ENCODE data around the gene PHLDB3. TPM values are rescaled to one million over a fixed set of nuclear protein-coding genes. Genes with fewer than 3 reads are reported as not detected.

Gene PHLDB3
- polyA plus RNA-seq, 1 of the 3 experiments (the other 2 are of a cell fraction), result 15.6 TPM

DNA sequence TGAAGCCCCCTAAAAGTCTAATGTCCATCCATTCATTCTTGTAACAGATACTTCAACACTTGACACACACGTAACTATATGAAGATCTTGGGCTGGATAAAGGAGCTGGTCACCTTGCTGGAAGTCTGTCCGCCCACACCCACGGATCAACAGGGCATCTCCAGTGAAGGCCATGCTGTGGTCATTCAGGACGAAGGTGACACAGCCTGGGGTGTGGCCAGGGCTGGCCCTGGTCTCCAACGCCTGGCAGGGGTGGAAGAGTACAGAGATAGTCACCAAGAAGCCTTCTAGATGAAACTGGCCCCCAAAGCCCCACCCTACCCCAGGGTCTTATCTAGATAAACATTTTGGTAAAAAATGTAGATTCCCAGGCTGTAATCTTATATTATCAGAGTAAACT lies 6.8 kb upstream of the PHLDB3 start:
- H3K4me3 ChIP-seq (ENCODE audit: low read depth in 2 of 2, low read length in 1 of 2), result no peak overlapping the region
- WGBS (ENCODE audit: low lambda C conversion rate), result 100% methylated on average over 2 of the region's 5 CpGs
- TF ChIP-seq CHD2 (IDR thresholded peaks at IDR 0.05; ENCODE audit: low read length, partially characterized antibody), result no peak
- TF ChIP-seq MEF2A (IDR thresholded peaks at IDR 0.05; ENCODE audit: borderline replicate concordance, low read depth), result no peak
- TF ChIP-seq, protein P1, sequence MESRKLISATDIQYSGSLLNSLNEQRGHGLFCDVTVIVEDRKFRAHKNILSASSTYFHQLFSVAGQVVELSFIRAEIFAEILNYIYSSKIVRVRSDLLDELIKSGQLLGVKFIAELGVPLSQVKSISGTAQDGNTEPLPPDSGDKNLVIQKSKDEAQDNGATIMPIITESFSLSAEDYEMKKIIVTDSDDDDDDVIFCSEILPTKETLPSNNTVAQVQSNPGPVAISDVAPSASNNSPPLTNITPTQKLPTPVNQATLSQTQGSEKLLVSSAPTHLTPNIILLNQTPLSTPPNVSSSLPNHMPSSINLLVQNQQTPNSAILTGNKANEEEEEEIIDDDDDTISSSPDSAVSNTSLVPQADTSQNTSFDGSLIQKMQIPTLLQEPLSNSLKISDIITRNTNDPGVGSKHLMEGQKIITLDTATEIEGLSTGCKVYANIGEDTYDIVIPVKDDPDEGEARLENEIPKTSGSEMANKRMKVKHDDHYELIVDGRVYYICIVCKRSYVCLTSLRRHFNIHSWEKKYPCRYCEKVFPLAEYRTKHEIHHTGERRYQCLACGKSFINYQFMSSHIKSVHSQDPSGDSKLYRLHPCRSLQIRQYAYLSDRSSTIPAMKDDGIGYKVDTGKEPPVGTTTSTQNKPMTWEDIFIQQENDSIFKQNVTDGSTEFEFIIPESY (IDR thresholded peaks at IDR 0.05; ENCODE audit: borderline replicate concordance, low read depth), result no peak
- TF ChIP-seq, protein P2, sequence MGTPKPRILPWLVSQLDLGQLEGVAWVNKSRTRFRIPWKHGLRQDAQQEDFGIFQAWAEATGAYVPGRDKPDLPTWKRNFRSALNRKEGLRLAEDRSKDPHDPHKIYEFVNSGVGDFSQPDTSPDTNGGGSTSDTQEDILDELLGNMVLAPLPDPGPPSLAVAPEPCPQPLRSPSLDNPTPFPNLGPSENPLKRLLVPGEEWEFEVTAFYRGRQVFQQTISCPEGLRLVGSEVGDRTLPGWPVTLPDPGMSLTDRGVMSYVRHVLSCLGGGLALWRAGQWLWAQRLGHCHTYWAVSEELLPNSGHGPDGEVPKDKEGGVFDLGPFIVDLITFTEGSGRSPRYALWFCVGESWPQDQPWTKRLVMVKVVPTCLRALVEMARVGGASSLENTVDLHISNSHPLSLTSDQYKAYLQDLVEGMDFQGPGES (IDR thresholded peaks at IDR 0.05; ENCODE audit: low read depth, low read length), result no peak
- ChIA-PET POLR2A (interaction anchor here (1.0 kb wide), 1 partner anchor 20 kb away, joined by 5 read pairs; no protein-coding TSS in a partner anchor), CTCF (interaction anchor here (0.6 to 2.6 kb wide), 3 partner anchors 8 to 65 kb away, joined by 3 to 22 read pairs (median 4); no protein-coding TSS in a partner anchor)
- H3K36me3 ChIP-seq (replicated peaks in 1 of 2; ENCODE audit: control insufficient read depth in 1 of 2, insufficient read depth in 2 of 2, low read length in 1 of 2), result peaks cover 10 to 11% of the 10 kb centered on the region in 2 experiments
- no peaks in the 10 kb centered on the region for H3K4me1 ChIP-seq (ENCODE audit: control insufficient read depth in 1 of 2, insufficient read depth in 2 of 2, low read depth in 1 of 2, low read length in 1 of 2)
- H4K20me1 ChIP-seq (ENCODE audit: insufficient read depth), result no peaks in the 10 kb centered on the region
- H3F3A ChIP-seq (replicated peaks; ENCODE audit: insufficient read depth), result peaks cover 4% of the 10 kb centered on the region
- H3K9me2 ChIP-seq, result no peaks in the 10 kb centered on the region
- H3K27ac ChIP-seq (ENCODE audit: low read depth in 2 of 2, low read length in 1 of 2), result no peak overlapping the region
- H2AFZ ChIP-seq (ENCODE audit: low read depth), result no peak overlapping the region
- H3K27me3 ChIP-seq (ENCODE audit: insufficient read depth), result no peaks in the 10 kb centered on the region
- H3K79me2 ChIP-seq (ENCODE audit: insufficient read depth), result no peaks in the 10 kb centered on the region
- no peaks in the 10 kb centered on the region for H3K9me3 ChIP-seq
- H3K4me2 ChIP-seq, result no peak overlapping the region
- H3K9ac ChIP-seq, result no peak overlapping the region
- DNase-seq, result no peak

DNA sequence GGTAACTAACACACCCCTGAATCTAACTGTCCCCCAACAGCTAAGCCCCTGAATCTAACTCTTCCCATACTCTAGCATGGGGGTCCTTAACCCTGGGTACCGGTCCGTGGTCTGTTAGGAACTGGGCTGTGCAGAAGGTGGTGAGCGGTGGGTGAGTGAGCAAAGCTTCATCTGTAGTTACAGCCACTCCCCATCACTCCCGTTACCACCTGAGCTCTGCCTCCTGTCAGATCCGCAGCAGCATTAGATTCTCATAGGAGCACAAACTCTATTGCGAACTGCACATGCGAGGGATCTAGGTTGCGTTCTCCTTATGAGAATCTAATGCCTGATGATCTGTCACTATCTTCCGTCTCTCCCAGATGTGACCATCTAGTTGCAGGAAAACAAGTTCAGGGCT lies 6.2 kb upstream of the PHLDB3 start:
- POLR2A ChIA-PET, result interaction anchor here (0.5 to 0.7 kb wide), 2 partner anchors 67 to 71 kb away, joined by 3 read pairs; no protein-coding TSS in a partner anchor
- peaks cover 10 to 11% of the 10 kb centered on the region in 2 experiments for H3K36me3 ChIP-seq (replicated peaks in 1 of 2; ENCODE audit: control insufficient read depth in 1 of 2, insufficient read depth in 2 of 2, low read length in 1 of 2)
- no peak overlapping the region for H3K27ac ChIP-seq (ENCODE audit: low read depth in 2 of 2, low read length in 1 of 2)
- DNase-seq, result no peak
- no peak overlapping the region for H3K4me2 ChIP-seq
- TF ChIP-seq POLR2AphosphoS5 (IDR thresholded peaks at IDR 0.05; ENCODE audit: low read depth, low read length) (no peak), EP300 (IDR thresholded peaks at IDR 0.05; ENCODE audit: borderline replicate concordance in 1 of 2, low read depth in 1 of 2, low read length in 1 of 2) (no peak), TAF1 (IDR thresholded peaks at IDR 0.05; ENCODE audit: borderline replicate concordance, low read depth, low read length) (no peak), FOXJ3 (CRISPR knock-in tag; IDR thresholded peaks at IDR 0.05) (no peak), SMC3 (IDR thresholded peaks at IDR 0.05; ENCODE audit: low read depth, low read length) (no peak), MEF2A (IDR thresholded peaks at IDR 0.05; ENCODE audit: borderline replicate concordance, low read depth) (no peak), FOSL2 (IDR thresholded peaks at IDR 0.05; ENCODE audit: borderline replicate concordance, low read depth) (no peak), YY1 (IDR thresholded peaks at IDR 0.05; ENCODE audit: low read depth) (no peak), EZH2phosphoT487 (IDR thresholded peaks at IDR 0.05; ENCODE audit: borderline replicate concordance, low read depth) (no peak), RXRA (IDR thresholded peaks at IDR 0.05; ENCODE audit: borderline replicate concordance, low read depth) (no peak), JUND (IDR thresholded peaks at IDR 0.05) (no peak)
- TF ChIP-seq, protein P1 (IDR thresholded peaks at IDR 0.05; ENCODE audit: borderline replicate concordance, low read depth), result no peak
- TF ChIP-seq, protein P3, sequence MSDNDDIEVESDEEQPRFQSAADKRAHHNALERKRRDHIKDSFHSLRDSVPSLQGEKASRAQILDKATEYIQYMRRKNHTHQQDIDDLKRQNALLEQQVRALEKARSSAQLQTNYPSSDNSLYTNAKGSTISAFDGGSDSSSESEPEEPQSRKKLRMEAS (IDR thresholded peaks at IDR 0.05; ENCODE audit: low read depth), result no peak
- no peaks in the 10 kb centered on the region for H3K79me2 ChIP-seq (ENCODE audit: insufficient read depth)
- no peak overlapping the region for H3K4me3 ChIP-seq (ENCODE audit: low read depth in 2 of 2, low read length in 1 of 2)
- no peaks in the 10 kb centered on the region for H4K20me1 ChIP-seq (ENCODE audit: insufficient read depth)
- H3K9me2 ChIP-seq, result no peaks in the 10 kb centered on the region
- no peak overlapping the region for H2AFZ ChIP-seq (ENCODE audit: low read depth)
- CTCF ChIA-PET, result interaction anchor here (0.6 to 2.6 kb wide), 3 partner anchors 9 to 78 kb away, joined by 3 to 22 read pairs (median 3); no protein-coding TSS in a partner anchor
- H3F3A ChIP-seq (replicated peaks; ENCODE audit: insufficient read depth), result peaks cover 9% of the 10 kb centered on the region
- WGBS (ENCODE audit: low lambda C conversion rate), result 97% methylated on average over 9 of the region's 9 CpGs
- H3K9ac ChIP-seq, result no peak overlapping the region
- H3K4me1 ChIP-seq (ENCODE audit: control insufficient read depth in 1 of 2, insufficient read depth in 2 of 2, low read depth in 1 of 2, low read length in 1 of 2), result no peaks in the 10 kb centered on the region
- no peaks in the 10 kb centered on the region for H3K27me3 ChIP-seq (ENCODE audit: insufficient read depth)
- H3K9me3 ChIP-seq, result no peaks in the 10 kb centered on the region

All from SK-N-SH (cell line).